Natural killer cell treated with Interleukin-12 subunit alpha and Interleukin-12 subunit beta and Interleukin-15 and Interleukin-18, amount 100 ng/mL, for 72 hours (primary cell): Measurements from ENCODE around the gene THUMPD1. TPM values are rescaled to one million over a fixed set of nuclear protein-coding genes. Genes with fewer than 3 reads are reported as not detected.
"Not testable (repeated sequence)": the region's sequence is repeated elsewhere in the genome, so short reads cannot be mapped to it uniquely, and the experiment has no call there.

Experiments
- ATAC-seq, 2 donors: fragments of 150-1000 bp; cut with Tn5 transposase in 1 of 2; sonication (Bioruptor Pico), chemical (Tn5 transposase) in 1 of 2; 2 replicates each; pipeline ENCODE4 v1.10.0; 2021
- DNase-seq: peaks from one replicate; pipeline ENCODE4 v3.0.0; 2022; ENCODE audit warnings: low spot score
- H3K27ac Mint-ChIP-seq, 2 donors: 1 replicate in 1 of 2; 2 replicates in 1 of 2; pipeline ENCODE4 v1.8.0; 2022; ENCODE audit warnings: mixed read lengths in 2 of 2, mild to moderate bottlenecking in 1 of 2, moderate library complexity in 1 of 2
- H3K27me3 Mint-ChIP-seq, 2 donors: 1 replicate in 1 of 2; 2 replicates in 1 of 2; pipeline ENCODE4 v1.8.0; 2022; ENCODE audit warnings: mixed read lengths in 2 of 2
- H3K36me3 Mint-ChIP-seq: one replicate; pipeline ENCODE4 v1.8.0; 2022; ENCODE audit warnings: mixed read lengths
- H3K4me1 Mint-ChIP-seq, 2 donors: 1 replicate in 1 of 2; 2 replicates in 1 of 2; pipeline ENCODE4 v1.8.0; 2022; ENCODE audit warnings: low read depth in 2 of 2, mixed read lengths in 2 of 2, mild to moderate bottlenecking in 1 of 2
- H3K4me3 Mint-ChIP-seq: one replicate; pipeline ENCODE4 v1.8.0; 2022; ENCODE audit warnings: mixed read lengths
- H3K9me3 Mint-ChIP-seq: 2 replicates; pipeline ENCODE4 v1.8.0; 2022; ENCODE audit warnings: mixed read lengths
- total RNA-seq, 2 donors: library from RNA; stranded (reverse); gene quantifications; one replicate each; pipeline ENCODE4 v1.2.3, GENCODE V29; 2022

The THUMPD1 gene
- total RNA-seq, 2 donors from 2014 or later = 39.6 to 43.5 TPM

DNA sequence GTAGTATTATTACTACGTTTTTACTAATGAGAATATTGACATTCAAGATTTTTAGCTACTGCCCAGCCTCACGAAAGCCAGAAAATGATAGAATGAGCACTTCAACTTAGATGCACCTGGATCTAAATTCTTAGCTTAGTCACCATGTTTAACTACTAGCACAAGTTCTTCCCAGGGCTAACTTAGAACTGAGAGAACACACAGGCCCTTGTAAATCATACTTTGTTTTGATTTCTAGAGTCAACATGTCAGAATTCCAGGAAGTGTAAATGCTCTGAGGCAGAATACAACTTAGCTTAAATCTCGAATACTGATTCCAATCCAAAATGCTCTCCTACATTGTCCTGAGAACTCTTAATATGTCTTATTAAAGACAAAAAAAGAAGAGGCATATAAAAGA lies 37.3 kb downstream of the THUMPD1 start:
- H3K27me3 Mint-ChIP-seq = peaks cover 8 to 9% of the 10 kb centered on the region in 2 donors
- H3K4me3 Mint-ChIP-seq = no peak overlapping the region
- DNase-seq = no peak
- ATAC-seq = no peak
- no peaks in the 10 kb centered on the region for H3K9me3 Mint-ChIP-seq
- no peaks in the 10 kb centered on the region for H3K4me1 Mint-ChIP-seq
- no peak overlapping the region for H3K27ac Mint-ChIP-seq
- peaks cover 5% of the 10 kb centered on the region for H3K36me3 Mint-ChIP-seq

DNA sequence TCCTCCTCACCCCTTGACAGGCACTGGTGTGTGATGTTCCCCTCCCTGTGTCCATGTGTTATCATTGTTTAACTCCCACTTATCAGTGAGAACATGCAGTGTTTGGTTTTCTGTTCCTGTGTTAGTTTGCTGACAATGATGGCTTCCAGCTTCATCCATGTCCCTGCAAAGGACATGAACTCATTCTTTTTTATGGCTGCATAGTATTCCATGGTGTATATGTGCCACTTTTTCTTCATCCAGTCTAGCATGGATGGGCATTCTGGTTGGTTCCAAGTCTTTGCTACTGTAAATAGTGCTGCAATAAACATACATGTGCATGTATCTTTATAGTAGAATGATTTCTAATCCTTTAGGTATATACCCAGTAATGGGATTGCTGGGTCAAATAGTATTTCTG lies 39.9 kb downstream of the THUMPD1 start:
- not testable (repeated sequence) for H3K27ac Mint-ChIP-seq, H3K4me1 Mint-ChIP-seq, DNase-seq, H3K36me3 Mint-ChIP-seq, H3K9me3 Mint-ChIP-seq, H3K4me3 Mint-ChIP-seq, ATAC-seq
- H3K27me3 Mint-ChIP-seq = peaks cover 9 to 16% of the 10 kb centered on the region in 2 donors

DNA sequence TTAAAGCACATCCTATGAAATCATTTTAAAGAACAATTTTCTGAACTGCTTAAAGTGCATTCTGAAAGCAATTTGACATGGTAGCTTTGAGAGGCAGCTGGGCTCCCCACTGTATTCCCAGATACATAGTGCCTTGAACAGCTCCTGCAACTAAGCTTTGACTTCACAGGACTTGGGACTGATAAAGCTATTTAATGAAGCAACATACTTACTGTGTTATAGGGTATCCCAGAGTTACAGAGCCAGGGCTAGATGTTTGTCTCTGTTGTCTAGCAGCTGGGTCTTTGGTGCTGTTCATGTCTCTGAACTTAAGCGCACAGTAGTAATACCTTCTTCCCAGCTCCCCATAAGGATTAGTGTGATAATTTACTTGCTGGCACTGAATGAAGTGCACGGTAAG lies 45.0 kb downstream of the THUMPD1 start:
- Mint-ChIP-seq H3K27ac (no peak overlapping the region), H3K4me3 (no peak overlapping the region), H3K27me3 (peaks cover 24 to 31% of the 10 kb centered on the region in 2 donors), H3K9me3 (no peaks in the 10 kb centered on the region), H3K36me3 (no peaks in the 10 kb centered on the region), H3K4me1 (no peaks in the 10 kb centered on the region)
- ATAC-seq = no peak
- DNase-seq = no peak

DNA sequence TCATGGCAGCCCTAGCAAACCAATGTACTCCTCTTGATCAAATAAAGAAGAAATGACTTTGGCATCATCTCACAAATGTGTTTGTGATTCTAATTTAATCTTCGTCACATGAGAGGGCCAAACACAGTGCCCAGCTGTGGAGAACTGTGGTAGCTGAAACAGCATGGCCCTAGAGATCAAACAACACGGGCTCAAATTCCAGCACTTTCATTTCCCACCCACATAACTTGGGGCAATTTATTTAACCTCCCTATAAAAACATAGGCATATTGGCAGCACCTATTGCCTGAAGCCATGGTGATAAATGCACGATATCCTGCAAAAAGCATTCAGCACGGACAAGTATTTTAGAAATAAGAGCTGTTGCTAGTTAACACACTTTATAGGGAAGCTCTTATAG lies 46.6 kb downstream of the THUMPD1 start:
- H3K4me3 Mint-ChIP-seq = no peak overlapping the region
- H3K27ac Mint-ChIP-seq = no peak overlapping the region

DNA sequence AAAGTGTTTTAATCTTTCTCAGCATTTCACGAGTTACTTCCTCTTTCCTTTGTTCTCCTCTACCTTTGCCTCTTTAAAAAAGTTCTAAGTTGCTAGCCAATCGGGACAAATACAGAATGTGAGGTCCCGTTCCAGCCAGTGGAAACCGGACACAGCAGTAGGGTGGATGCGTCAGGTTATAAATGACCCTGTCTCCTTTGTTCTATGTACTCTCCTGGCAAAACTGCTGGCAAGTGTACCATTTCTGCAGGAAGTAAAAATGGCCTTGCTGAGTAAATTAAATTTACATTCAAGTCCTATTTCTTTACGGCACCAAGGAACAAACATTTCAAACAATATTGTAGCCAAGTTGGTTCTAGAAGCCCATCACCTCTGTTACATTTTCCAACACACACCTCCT lies 47.5 kb downstream of the THUMPD1 start:
- not testable (repeated sequence) for H3K4me3 Mint-ChIP-seq, H3K4me1 Mint-ChIP-seq, H3K36me3 Mint-ChIP-seq, ATAC-seq, DNase-seq, H3K27ac Mint-ChIP-seq, H3K9me3 Mint-ChIP-seq
- H3K27me3 Mint-ChIP-seq = peaks cover 18 to 24% of the 10 kb centered on the region in 2 donors

More for the DNA sequence above, 46.6 kb downstream of the THUMPD1 start:
- Mint-ChIP-seq H3K27me3 (peaks cover 17 to 24% of the 10 kb centered on the region in 2 donors), H3K36me3 (no peaks in the 10 kb centered on the region), H3K4me1 (no peaks in the 10 kb centered on the region), H3K9me3 (no peaks in the 10 kb centered on the region)
- DNase-seq (no peak), ATAC-seq (no peak)

DNA sequence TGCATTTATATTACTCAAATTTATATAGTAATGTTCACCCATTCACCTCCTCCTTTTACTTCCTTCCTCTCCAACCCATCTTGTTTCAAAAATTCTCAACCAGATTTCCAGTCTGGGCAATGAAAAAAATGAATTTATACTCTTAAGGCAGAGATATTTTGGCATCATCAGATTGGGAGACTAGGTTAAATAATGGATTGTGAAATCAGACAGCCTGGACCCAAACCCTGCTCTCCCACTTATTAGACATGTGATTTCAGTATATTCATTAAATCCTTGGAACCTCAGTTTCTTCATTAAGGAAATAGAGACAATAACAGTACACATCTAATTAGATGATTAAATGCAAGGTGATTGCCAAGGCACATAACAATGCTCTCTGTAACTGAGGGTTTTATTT lies 52.0 kb downstream of the THUMPD1 start:
- H3K4me1 Mint-ChIP-seq = no peaks in the 10 kb centered on the region
- H3K27ac Mint-ChIP-seq = no peak overlapping the region
- H3K9me3 Mint-ChIP-seq = no peaks in the 10 kb centered on the region
- H3K27me3 Mint-ChIP-seq = peaks cover 20 to 37% of the 10 kb centered on the region in 2 donors
- no peak for DNase-seq
- H3K36me3 Mint-ChIP-seq = no peaks in the 10 kb centered on the region
- H3K4me3 Mint-ChIP-seq = no peak overlapping the region
- ATAC-seq = no peak

DNA sequence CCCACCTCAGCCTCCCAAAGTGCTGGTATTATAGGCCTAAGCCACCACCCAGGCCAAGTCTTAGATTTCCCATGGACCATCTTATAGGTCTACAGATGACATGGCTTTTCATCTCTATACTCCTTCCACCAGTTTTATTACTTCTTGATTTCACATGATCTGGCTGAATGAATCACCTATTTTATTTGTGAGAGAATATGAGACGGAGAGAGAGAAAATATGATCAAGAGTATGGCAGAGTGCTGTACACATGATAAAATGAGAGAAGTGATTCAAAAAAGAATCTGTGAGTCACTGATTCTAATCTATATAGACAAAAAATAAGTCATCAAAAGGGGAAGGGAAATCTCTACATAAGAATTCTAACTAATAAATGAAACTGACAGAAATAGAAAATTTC lies 57.8 kb downstream of the THUMPD1 start:
- H3K27ac Mint-ChIP-seq = no peak overlapping the region
- peaks cover 16 to 29% of the 10 kb centered on the region in 2 donors for H3K27me3 Mint-ChIP-seq
- no peak for ATAC-seq
- H3K4me3 Mint-ChIP-seq = no peak overlapping the region
- H3K36me3 Mint-ChIP-seq = no peaks in the 10 kb centered on the region
- no peaks in the 10 kb centered on the region for H3K9me3 Mint-ChIP-seq
- peaks cover 0 to 4% of the 10 kb centered on the region in 2 donors for H3K4me1 Mint-ChIP-seq
- DNase-seq = no peak

Other genes starting within 250 kb of the THUMPD1 start
- not detected for gene ACSM2B, start 165.5 kb downstream of the THUMPD1 start, total RNA-seq
- under 1 TPM in 1 of 2 donors, not detected in 1; 0.67 TPM for gene ACSM1, start 44.1 kb downstream of the THUMPD1 start, total RNA-seq
- 1 to 10 TPM; 1.5 to 7.2 TPM for gene ACSM3, start 22.2 kb upstream of the THUMPD1 start, total RNA-seq
- 10 to 100 TPM; 14.7 to 22.8 TPM for gene ERI2, start 64.7 kb upstream of the THUMPD1 start, total RNA-seq
- 10 to 100 TPM in 1 of 2 donors, 1 to 10 TPM in 1; 8.3 to 15.8 TPM for gene REXO5, start 64.7 kb upstream of the THUMPD1 start, total RNA-seq
- gene DCUN1D3, start 158.5 kb upstream of the THUMPD1 start, total RNA-seq = 10 to 100 TPM; 36.7 to 47.4 TPM
- gene LYRM1, start 159.0 kb upstream of the THUMPD1 start, total RNA-seq = 10 to 100 TPM; 39.0 to 52.2 TPM